ENCODE data around the gene SUSD3.

The SUSD3 gene

DNA sequence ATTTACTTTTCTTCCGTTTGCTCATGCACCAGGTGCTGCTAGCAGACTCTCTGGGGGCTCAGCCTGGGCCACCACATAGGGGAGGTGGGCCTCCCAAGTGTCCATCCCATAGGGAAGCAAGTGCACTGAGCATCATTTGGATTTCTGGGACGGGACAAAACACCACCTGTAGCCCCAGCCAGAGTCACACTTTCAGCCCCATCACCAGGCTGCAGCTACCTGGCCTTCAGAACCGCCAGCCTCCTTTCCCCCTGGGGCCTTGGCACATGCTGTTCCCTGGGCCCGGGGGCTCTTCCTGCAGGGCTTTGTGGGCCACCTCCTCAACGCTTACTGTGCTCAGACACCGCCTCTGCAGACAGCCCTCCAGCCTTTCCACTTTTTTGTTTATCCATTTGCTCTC, 19.6 kb upstream of the SUSD3 start:
- Histone ChIP-seq H3K79me2 (ENCODE audit: low read length) (no peaks in the 10 kb centered on the region), H2AFZ (ENCODE audit: low read depth, low read length) (no peak overlapping the region), H3K4me1 (ENCODE audit: low read length) (peaks cover 13% of the 10 kb centered on the region), H3K4me3 (ENCODE audit: low read length) (no peak overlapping the region), H3K27me3 (ENCODE audit: low read depth, low read length) (no peaks in the 10 kb centered on the region), H3K36me3 (replicated peaks; ENCODE audit: low read depth, low read length) (no peaks in the 10 kb centered on the region), H4K20me1 (ENCODE audit: insufficient read depth, low read length) (no peaks in the 10 kb centered on the region), H3K4me2 (ENCODE audit: low read length) (no peak overlapping the region), H3K9me3 (ENCODE audit: insufficient read depth, low read length) (no peaks in the 10 kb centered on the region), H3K9ac (ENCODE audit: low read length) (no peak overlapping the region), H3K27ac (ENCODE audit: low read length) (no peak overlapping the region)
- TF ChIP-seq, protein P1, sequence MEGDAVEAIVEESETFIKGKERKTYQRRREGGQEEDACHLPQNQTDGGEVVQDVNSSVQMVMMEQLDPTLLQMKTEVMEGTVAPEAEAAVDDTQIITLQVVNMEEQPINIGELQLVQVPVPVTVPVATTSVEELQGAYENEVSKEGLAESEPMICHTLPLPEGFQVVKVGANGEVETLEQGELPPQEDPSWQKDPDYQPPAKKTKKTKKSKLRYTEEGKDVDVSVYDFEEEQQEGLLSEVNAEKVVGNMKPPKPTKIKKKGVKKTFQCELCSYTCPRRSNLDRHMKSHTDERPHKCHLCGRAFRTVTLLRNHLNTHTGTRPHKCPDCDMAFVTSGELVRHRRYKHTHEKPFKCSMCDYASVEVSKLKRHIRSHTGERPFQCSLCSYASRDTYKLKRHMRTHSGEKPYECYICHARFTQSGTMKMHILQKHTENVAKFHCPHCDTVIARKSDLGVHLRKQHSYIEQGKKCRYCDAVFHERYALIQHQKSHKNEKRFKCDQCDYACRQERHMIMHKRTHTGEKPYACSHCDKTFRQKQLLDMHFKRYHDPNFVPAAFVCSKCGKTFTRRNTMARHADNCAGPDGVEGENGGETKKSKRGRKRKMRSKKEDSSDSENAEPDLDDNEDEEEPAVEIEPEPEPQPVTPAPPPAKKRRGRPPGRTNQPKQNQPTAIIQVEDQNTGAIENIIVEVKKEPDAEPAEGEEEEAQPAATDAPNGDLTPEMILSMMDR (IDR thresholded peaks at IDR 0.05; ENCODE audit: low read depth, low read length): no peak
- TF ChIP-seq EZH2phosphoT487 (IDR thresholded peaks at IDR 0.05; ENCODE audit: low read depth): no peak

- Histone ChIP-seq H3K9me3 (ENCODE audit: insufficient read depth, low read length) (no peaks in the 10 kb centered on the region), H3K27me3 (ENCODE audit: low read depth, low read length) (no peaks in the 10 kb centered on the region), H3K4me3 (ENCODE audit: low read length) (no peak overlapping the region)
Observed at GRCh38 chr9:93039456-93039855, 19.0 kb upstream of the SUSD3 start.

DNA sequence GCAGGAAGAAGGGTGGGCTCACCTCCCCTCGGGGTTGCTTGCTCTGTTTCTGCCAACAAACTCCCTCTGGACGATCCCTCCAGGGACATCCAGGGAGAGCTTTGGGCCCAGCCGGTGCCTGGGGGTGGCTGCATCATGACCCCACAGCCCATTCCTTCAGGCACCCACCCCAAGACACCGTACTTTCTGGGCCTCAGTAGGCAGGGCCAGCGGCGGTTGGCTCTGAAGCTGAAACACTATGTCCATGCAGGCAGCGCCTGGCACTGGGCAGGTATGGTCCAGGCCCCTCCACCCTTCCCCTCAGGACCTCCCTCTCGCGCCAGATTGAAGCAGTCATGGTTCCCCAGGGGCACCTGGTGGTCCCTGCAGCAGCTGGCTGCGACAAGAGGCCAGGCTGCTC, 18.5 kb upstream of the SUSD3 start:
- TF ChIP-seq, protein P1 (IDR thresholded peaks at IDR 0.05; ENCODE audit: low read depth, low read length): no peak
- no peak for TF ChIP-seq EZH2phosphoT487 (IDR thresholded peaks at IDR 0.05; ENCODE audit: low read depth)
- Histone ChIP-seq H2AFZ (ENCODE audit: low read depth, low read length) (no peak overlapping the region), H3K4me2 (ENCODE audit: low read length) (no peak overlapping the region), H3K27me3 (ENCODE audit: low read depth, low read length) (no peaks in the 10 kb centered on the region), H3K79me2 (ENCODE audit: low read length) (no peaks in the 10 kb centered on the region), H4K20me1 (ENCODE audit: insufficient read depth, low read length) (no peaks in the 10 kb centered on the region), H3K36me3 (replicated peaks; ENCODE audit: low read depth, low read length) (no peaks in the 10 kb centered on the region), H3K27ac (ENCODE audit: low read length) (no peak overlapping the region), H3K9me3 (ENCODE audit: insufficient read depth, low read length) (no peaks in the 10 kb centered on the region), H3K9ac (ENCODE audit: low read length) (no peak overlapping the region), H3K4me3 (ENCODE audit: low read length) (no peak overlapping the region), H3K4me1 (ENCODE audit: low read length) (peaks cover 13% of the 10 kb centered on the region)

More at GRCh38 chr9:93039456-93039855, 19.0 kb upstream of the SUSD3 start:
- Histone ChIP-seq H3K4me2 (ENCODE audit: low read length) (no peak overlapping the region), H2AFZ (ENCODE audit: low read depth, low read length) (no peak overlapping the region), H3K36me3 (replicated peaks; ENCODE audit: low read depth, low read length) (no peaks in the 10 kb centered on the region), H3K79me2 (ENCODE audit: low read length) (no peaks in the 10 kb centered on the region), H4K20me1 (ENCODE audit: insufficient read depth, low read length) (no peaks in the 10 kb centered on the region), H3K9ac (ENCODE audit: low read length) (no peak overlapping the region), H3K27ac (ENCODE audit: low read length) (no peak overlapping the region), H3K4me1 (ENCODE audit: low read length) (peaks cover 13% of the 10 kb centered on the region)
- TF ChIP-seq, protein P1 (IDR thresholded peaks at IDR 0.05; ENCODE audit: low read depth, low read length): no peak
- no peak for TF ChIP-seq EZH2phosphoT487 (IDR thresholded peaks at IDR 0.05; ENCODE audit: low read depth)

DNA sequence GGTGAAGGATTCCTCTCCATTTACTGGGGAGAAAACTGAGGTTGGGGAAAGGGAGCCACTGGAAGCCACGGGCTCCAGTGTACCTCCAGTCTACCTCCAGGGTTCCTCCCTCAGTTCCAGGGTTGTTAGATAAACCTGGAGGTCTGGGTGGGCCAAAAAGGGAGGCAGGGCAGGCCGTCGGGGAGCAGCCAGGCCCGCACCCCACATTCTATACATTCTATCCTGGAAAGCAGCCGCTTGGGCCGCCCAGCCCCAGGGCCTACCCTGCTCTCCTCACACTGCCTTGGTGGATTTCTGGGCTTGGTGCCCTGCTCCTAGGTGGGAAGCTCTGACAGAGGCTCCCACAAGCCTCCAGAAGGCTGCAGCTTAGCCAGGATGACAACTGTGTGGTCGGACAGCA, 18.1 kb upstream of the SUSD3 start:
- Histone ChIP-seq H3K4me3 (ENCODE audit: low read length) (no peak overlapping the region), H2AFZ (ENCODE audit: low read depth, low read length) (no peak overlapping the region), H3K27ac (ENCODE audit: low read length) (no peak overlapping the region), H4K20me1 (ENCODE audit: insufficient read depth, low read length) (no peaks in the 10 kb centered on the region), H3K4me2 (ENCODE audit: low read length) (no peak overlapping the region), H3K9ac (ENCODE audit: low read length) (no peak overlapping the region), H3K79me2 (ENCODE audit: low read length) (no peaks in the 10 kb centered on the region), H3K36me3 (replicated peaks; ENCODE audit: low read depth, low read length) (no peaks in the 10 kb centered on the region), H3K27me3 (ENCODE audit: low read depth, low read length) (no peaks in the 10 kb centered on the region), H3K9me3 (ENCODE audit: insufficient read depth, low read length) (no peaks in the 10 kb centered on the region), H3K4me1 (ENCODE audit: low read length) (peaks cover 13% of the 10 kb centered on the region)
- TF ChIP-seq, protein P1 (IDR thresholded peaks at IDR 0.05; ENCODE audit: low read depth, low read length): no peak
- no peak for TF ChIP-seq EZH2phosphoT487 (IDR thresholded peaks at IDR 0.05; ENCODE audit: low read depth)
